Upper lobe of left lung (tissue), 6 donors: ENCODE results near the gene DCST1. TPM values are rescaled to one million over a fixed set of nuclear protein-coding genes. Genes with fewer than 3 reads are reported as not detected.
A peak's percentile ranks its signal among the peaks of the same experiment; 100 is the strongest.

Experiments used
- ATAC-seq, 2 donors: fragments of 200-7000 bp; cut with Tn5 transposase; one replicate each; pipeline ENCODE4 v1.9.1; 2022; ENCODE audit warnings: mild to moderate bottlenecking in 2 of 2, moderate library complexity in 2 of 2; ENCODE audit not compliant: low FRiP score in 2 of 2
- DNase-seq, 2 donors: peaks; one replicate each; pipeline ENCODE4 v3.0.0-alpha.2; 2019 to 2020
- H3K27ac ChIP-seq, 4 donors: fragments of 200-600 bp; sonication (generic); one replicate each; pipeline ENCODE4 v1.5.1; 2016 to 2019
- H3K27me3 ChIP-seq, 4 donors: fragments of 200-600 bp; sonication (generic); one replicate each; pipeline ENCODE4 v1.5.1; 2017 to 2019
- H3K36me3 ChIP-seq, 4 donors: fragments of 200-600 bp; sonication (generic); one replicate each; pipeline ENCODE4 v1.5.1; 2016 to 2019
- H3K4me1 ChIP-seq, 4 donors: fragments of 200-600 bp; sonication (generic); one replicate each; pipeline ENCODE4 v1.5.1; 2018 to 2019
- H3K4me3 ChIP-seq, 4 donors: fragments of 200-600 bp; sonication (generic); one replicate each; pipeline ENCODE4 v1.5.1; 2017 to 2019; ENCODE audit warnings: mild to moderate bottlenecking in 2 of 4, moderate library complexity in 1 of 4
- H3K9me3 ChIP-seq, 4 donors: fragments of 200-600 bp; sonication (generic); one replicate each; pipeline ENCODE4 v1.5.1; 2018 to 2019
- EP300 ChIP-seq, 4 donors: sonication (generic); formaldehyde crosslinking; IDR thresholded peaks; one replicate each; pipeline ENCODE4 v1.5.1; 2017; ENCODE audit warnings: antibody characterized with exemption in 4 of 4, control low read depth in 2 of 4
- POLR2A ChIP-seq, 4 donors: fragments of 450-650 bp; IDR thresholded peaks; one replicate each; pipeline ENCODE4 v1.5.1; 2016 to 2017; ENCODE audit warnings: antibody characterized with exemption in 4 of 4, mild to moderate bottlenecking in 2 of 4
- POLR2AphosphoS5 ChIP-seq, 2 donors: sonication (generic); formaldehyde crosslinking; IDR thresholded peaks; one replicate each; pipeline ENCODE4 v1.5.1; 2017; ENCODE audit warnings: antibody characterized with exemption in 2 of 2
- WGBS, 2 donors: methylation state at CpG; one replicate each; pipeline ENCODE4 v1.1.5; 2017 to 2018; 5-methylcytosine and 5-hydroxymethylcytosine counted together
- total RNA-seq, 6 donors: library from RNA; depleted of rRNA in 4 of 6; stranded (reverse); fragments of >200 nt in 4 of 6; gene quantifications; one replicate each; pipeline versions ENCODE4 v1.1.0 to v1.2.1, GENCODE V29; 2016 to 2021
- TF ChIP-seq, protein P1 (sequence below), 6 experiments: fragments of 450-650 bp in 4 of 6; fragments of 200-600 bp in 2 of 6; sonication (generic) in 2 of 6; IDR thresholded peaks; one replicate each; pipeline ENCODE4 v1.5.1; 2016 to 2019; ENCODE audit warnings: antibody characterized with exemption in 6 of 6
- donor health status: DM: no; HTN: no; CAD: no; lungs with moderate emphysema.
- donor health status: DM: no; HTN: yes; CAD: no; lungs with severe emphysema.

The DCST1 gene
- total RNA-seq, 6 donors from 2014 or later, result 0.89 TPM; not detected in 5

DNA sequence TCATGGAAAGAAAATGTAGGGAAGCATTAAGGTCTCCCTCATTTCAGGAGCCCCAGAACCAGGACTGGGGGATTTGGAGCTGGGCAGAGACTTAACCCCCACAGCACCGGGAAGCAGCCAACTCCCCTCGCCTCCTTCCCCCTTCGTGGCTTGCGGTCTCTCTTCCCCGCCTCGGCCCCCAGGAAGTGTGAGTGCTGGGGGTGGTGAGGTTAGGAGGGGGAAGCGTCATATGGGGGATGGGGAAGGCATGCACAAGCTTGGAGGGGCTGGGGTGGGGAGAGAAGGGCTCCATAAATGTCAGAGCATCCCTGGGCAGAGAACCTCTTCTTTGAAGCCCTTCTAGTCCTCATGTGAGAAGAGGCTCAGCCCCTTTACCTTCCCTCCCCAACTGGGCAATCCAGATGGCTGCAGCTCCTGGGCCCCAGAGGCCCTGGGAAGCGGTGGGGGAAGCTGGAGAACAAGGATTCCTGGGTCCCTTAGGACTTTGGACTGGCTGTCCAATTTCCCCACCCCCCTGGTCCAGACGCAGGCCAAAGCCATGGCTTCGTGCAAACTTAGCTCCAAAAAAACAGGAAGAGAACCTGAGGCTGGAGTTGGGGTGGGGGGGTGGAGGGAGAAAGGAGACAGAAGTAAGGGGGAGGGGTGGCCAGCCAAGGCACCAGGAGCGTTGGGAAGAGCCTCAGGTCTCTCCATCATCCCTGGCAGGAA is 23.3 kb upstream of the DCST1 start:
- DNase-seq, result no peak
- 40 to 52% methylated on average over 10 to 11 of the region's 11 CpGs for WGBS, 2 donors
- no peak for ATAC-seq
- H3K4me3 ChIP-seq, result peak overlapping the region in 3 of 4 donors; percentile 20 to 49 (median 44)
- no peaks in the 10 kb centered on the region for H3K27me3 ChIP-seq
- H3K36me3 ChIP-seq, result peaks cover 4 to 22% (median 16%) of the 10 kb centered on the region in 4 donors
- H3K27ac ChIP-seq, result peak overlapping the region; percentile 93 to 100 (median 96)
- TF ChIP-seq POLR2AphosphoS5 (IDR thresholded peaks at IDR 0.05), result peak in 1 of 2 donors; percentile 31
- no peak for TF ChIP-seq EP300 (IDR thresholded peaks at IDR 0.05)
- no peaks in the 10 kb centered on the region for H3K9me3 ChIP-seq
- peaks cover 70 to 88% (median 86%) of the 10 kb centered on the region in 4 donors for H3K4me1 ChIP-seq

DNA sequence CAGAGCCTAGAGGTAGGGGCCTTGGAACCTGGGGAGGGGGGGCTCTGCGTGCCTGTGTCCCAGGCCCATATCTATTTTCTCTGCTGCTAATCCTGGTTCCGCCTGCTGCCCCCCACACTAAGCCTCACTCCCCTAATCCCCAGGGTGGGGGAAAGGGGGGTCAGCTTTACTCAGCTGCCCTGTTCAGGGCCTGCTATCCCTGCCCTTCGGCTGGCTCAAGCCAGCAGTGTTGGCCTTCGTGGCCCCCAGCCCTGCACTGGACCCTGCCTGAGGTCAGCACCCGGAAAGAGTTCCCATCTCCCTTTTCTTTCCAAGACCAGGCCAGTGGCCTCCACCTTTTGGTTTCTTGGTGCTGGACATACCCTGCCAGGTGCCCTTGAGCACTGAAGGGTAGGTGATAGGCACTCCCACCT is 22.6 kb upstream of the DCST1 start:
- Histone ChIP-seq H3K27ac (peak overlapping the region; percentile 93 to 100 (median 96)), H3K9me3 (no peaks in the 10 kb centered on the region), H3K27me3 (no peaks in the 10 kb centered on the region), H3K36me3 (peaks cover 4 to 28% (median 22%) of the 10 kb centered on the region in 4 donors), H3K4me1 (peaks cover 63 to 86% (median 80%) of the 10 kb centered on the region in 4 donors), H3K4me3 (peak overlapping the region in 2 of 4 donors; percentile 10 to 49)
- DNase-seq, result no peak
- ATAC-seq, result no peak
- 57 to 70% methylated on average over 4 to 5 of the region's 5 CpGs for WGBS, 2 donors
- TF ChIP-seq, protein P1, sequence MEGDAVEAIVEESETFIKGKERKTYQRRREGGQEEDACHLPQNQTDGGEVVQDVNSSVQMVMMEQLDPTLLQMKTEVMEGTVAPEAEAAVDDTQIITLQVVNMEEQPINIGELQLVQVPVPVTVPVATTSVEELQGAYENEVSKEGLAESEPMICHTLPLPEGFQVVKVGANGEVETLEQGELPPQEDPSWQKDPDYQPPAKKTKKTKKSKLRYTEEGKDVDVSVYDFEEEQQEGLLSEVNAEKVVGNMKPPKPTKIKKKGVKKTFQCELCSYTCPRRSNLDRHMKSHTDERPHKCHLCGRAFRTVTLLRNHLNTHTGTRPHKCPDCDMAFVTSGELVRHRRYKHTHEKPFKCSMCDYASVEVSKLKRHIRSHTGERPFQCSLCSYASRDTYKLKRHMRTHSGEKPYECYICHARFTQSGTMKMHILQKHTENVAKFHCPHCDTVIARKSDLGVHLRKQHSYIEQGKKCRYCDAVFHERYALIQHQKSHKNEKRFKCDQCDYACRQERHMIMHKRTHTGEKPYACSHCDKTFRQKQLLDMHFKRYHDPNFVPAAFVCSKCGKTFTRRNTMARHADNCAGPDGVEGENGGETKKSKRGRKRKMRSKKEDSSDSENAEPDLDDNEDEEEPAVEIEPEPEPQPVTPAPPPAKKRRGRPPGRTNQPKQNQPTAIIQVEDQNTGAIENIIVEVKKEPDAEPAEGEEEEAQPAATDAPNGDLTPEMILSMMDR (IDR thresholded peaks at IDR 0.05), result no peak
- no peak for TF ChIP-seq POLR2A (IDR thresholded peaks at IDR 0.05)
- TF ChIP-seq POLR2AphosphoS5 (IDR thresholded peaks at IDR 0.05), result no peak
- no peak for TF ChIP-seq EP300 (IDR thresholded peaks at IDR 0.05)

DNA sequence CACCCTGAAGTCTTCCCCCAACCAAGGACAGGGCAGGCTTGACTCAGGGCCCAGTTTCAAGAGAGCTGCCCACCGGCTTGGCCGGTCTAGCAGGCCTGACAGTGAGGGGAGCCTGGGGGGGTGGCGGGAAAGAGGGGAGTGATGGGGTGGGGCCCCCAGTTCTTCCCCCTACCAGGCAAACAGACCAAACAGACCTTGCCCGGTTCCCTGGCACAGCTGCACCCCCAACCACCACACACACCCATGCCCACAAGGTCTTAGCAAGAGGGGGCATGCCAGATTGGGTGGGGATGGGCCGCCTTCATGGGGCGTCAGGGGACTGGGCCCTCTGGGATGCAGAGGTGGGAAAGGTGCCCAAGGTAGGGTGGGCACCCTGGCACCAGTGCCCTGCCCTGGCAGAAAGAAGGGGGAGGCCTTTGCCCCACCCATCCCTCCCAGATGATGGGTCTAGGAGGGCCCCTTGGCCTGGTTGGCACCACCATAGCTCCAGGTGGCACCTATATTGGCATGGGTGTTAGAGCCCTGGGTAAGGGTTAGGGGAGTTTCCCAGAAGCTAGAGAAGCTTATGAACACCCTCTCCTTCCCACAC is 22.1 kb upstream of the DCST1 start:
- Histone ChIP-seq H3K9me3 (no peaks in the 10 kb centered on the region), H3K27me3 (no peaks in the 10 kb centered on the region), H3K4me1 (peaks cover 62 to 85% (median 76%) of the 10 kb centered on the region in 4 donors), H3K36me3 (peaks cover 4 to 34% (median 25%) of the 10 kb centered on the region in 4 donors), H3K27ac (peak overlapping the region; percentile 93 to 100 (median 96)), H3K4me3 (no peak overlapping the region)
- ATAC-seq (no peak), DNase-seq (no peak)
- 70 to 86% methylated on average over 4 to 5 of the region's 6 CpGs for WGBS, 2 donors
- TF ChIP-seq POLR2AphosphoS5 (IDR thresholded peaks at IDR 0.05) (no peak), POLR2A (IDR thresholded peaks at IDR 0.05) (no peak), EP300 (IDR thresholded peaks at IDR 0.05) (no peak)
- TF ChIP-seq, protein P1 (IDR thresholded peaks at IDR 0.05), result no peak

DNA sequence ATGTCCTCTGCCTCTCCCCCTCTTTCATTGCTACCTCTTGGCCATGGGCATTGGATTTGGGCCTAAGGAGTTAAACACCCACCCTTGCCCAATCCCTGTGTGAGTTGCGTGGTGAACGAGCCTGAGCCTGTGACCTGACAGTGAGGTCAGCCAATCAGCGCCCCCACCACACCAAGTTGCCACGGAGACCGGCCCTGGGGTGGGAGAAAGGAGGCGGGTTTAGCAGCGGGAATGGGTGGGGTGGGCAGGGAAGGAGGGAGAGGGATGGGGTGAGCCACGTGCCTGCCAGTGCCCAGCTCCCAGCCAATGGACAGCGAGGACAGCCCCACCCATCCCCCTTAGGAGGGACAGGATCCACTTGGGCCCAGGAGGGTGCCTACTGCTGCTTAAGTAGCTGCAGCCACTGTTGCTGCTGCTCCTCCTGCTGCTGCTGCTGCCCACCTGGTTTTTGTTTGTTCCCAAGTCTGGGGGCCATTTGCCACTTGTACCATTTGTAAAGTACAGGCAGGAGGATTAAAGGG is 21.5 kb upstream of the DCST1 start:
- H3K27me3 ChIP-seq, result no peaks in the 10 kb centered on the region
- H3K36me3 ChIP-seq, result peaks cover 4 to 37% (median 27%) of the 10 kb centered on the region in 4 donors
- H3K4me3 ChIP-seq, result no peak overlapping the region
- no peaks in the 10 kb centered on the region for H3K9me3 ChIP-seq
- TF ChIP-seq EP300 (IDR thresholded peaks at IDR 0.05) (no peak), POLR2A (IDR thresholded peaks at IDR 0.05) (peak in 1 of 4 donors; percentile 55), POLR2AphosphoS5 (IDR thresholded peaks at IDR 0.05) (peak; percentile 20 to 24)
- TF ChIP-seq, protein P1 (IDR thresholded peaks at IDR 0.05), result no peak
- peaks cover 62 to 85% (median 76%) of the 10 kb centered on the region in 4 donors for H3K4me1 ChIP-seq
- WGBS, 2 donors, result 7 to 16% methylated on average over 6 to 9 of the region's 9 CpGs
- peak in 1 of 2 donors; percentile 88 for DNase-seq
- H3K27ac ChIP-seq, result peak overlapping the region; percentile 93 to 100 (median 96)
- peak; percentile 35 to 63 for ATAC-seq
